Suppressor macrophage treated with lipopolysaccharide for 1 hour (primary cell): ENCODE results near the gene PCDHGC4.

Experiments used
- DNase-seq, 3 donors: peaks; one replicate each; pipeline ENCODE4 v3.0.0-alpha.2; 2020 to 2022

The PCDHGC4 gene

GRCh38 chr5:141490771-141491170, 5.9 kb downstream of the PCDHGC4 start:
- no peak for DNase-seq

DNA sequence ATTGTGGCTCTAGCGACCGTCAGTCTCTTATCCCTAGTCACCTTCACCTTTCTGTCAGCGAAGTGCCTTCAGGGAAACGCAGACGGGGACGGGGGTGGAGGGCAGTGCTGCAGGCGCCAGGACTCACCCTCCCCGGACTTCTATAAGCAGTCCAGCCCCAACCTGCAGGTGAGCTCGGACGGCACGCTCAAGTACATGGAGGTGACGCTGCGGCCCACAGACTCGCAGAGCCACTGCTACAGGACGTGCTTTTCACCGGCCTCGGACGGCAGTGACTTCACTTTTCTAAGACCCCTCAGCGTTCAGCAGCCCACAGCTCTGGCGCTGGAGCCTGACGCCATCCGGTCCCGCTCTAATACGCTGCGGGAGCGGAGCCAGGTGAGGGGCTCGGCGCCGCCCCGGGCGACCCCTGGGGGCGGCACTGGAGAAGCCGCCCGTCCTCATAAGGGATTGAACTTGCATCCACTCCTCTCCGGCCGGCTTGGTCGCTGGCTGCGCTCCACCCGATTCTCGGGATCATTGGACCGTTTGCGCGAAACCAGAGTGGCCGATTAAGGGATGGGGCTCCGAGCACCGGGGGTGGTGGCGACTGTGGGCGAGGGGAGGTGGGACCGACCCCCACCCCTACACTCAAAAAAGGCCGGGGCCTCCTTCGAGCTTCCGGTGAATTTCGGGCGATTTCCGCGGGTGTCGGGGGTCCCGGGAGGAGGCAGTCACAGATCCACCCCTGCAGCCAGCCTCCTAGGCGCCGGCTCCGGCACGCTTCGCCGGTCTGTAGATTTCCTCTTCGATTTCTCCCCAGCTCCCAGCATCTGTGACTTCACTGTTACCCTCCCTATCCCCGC, 6.7 kb downstream of the PCDHGC4 start:
- DNase-seq = no peak

DNA sequence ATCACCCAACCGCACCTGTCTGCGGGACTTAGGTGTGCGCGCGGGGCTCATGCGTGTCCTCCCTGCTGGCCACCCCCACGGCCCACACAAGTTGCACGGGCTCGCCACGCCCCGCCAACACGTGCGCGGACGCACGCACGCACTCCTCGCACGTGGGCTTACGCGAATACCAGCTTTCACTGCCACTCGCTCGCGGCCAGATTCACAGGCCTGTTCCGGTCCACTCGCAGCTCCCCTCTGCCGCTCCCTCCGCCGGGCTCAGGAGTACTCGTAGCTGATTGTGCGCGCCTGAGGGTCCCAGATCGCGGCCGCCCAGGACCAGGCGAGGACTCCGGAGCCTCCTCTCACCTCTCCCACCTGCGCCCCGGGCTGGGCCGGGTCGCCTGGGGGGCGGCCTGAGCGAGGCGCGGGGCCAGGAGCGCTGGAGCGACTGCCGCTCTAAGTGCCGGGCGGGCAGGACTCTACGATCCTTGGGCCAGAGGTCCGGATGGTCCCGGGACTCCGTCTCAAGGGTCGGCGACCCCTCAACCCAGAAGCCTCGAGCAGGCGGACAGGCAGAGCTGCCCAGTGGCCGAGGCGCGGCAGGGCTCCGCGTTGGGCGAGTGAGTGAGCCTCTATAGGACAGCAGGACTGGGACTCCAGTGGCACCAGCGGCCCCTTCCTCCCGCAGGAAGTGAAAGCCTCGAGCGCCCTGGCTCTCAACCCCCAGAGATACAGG, 7.5 kb downstream of the PCDHGC4 start:
- DNase-seq = peak in 2 of 3 donors; percentile 30 to 55

DNA sequence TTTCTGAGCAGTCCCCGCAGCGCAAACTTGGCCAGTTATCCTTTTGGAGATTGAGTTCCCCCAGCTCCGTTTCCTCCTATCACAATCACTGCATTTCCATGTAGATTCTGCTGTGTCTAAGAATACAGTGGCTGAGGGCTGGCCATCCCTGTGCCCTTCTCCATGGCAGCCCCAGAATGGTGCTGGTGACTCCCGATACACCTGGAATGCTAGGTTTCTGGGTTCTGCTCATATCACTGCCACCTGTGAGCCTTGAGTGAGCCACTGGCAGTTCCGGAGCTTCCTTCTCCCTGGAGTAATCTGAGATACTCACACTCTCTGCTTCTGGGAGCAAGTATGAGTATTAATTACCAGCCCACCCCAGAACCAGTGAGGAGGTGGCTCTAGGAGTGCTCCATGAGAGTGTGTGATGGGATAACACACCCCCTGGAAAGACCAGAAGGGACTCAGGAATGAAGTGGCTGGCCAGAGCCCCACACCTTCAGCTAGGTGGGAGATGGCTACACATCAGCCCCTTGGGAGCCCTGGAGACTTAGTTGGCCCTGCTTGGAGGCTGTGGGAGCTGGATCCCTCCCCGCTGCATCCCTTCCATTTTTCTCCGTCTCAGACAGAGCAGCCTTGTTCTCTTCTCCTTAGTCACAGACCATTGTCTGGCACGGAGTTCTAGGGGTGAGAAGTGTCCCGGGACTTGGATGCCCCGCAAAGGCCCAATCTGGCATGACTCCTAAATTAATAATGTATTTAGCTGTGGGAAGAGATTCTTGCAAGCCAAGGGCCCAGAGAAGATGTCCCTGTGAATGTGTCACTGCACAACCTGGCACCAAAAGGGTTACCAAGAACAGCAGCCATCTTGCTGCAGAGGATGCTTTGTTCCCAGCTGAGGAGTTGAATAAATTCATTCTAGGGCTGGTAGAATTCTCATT, 8.9 kb downstream of the PCDHGC4 start:
- no peak for DNase-seq

DNA sequence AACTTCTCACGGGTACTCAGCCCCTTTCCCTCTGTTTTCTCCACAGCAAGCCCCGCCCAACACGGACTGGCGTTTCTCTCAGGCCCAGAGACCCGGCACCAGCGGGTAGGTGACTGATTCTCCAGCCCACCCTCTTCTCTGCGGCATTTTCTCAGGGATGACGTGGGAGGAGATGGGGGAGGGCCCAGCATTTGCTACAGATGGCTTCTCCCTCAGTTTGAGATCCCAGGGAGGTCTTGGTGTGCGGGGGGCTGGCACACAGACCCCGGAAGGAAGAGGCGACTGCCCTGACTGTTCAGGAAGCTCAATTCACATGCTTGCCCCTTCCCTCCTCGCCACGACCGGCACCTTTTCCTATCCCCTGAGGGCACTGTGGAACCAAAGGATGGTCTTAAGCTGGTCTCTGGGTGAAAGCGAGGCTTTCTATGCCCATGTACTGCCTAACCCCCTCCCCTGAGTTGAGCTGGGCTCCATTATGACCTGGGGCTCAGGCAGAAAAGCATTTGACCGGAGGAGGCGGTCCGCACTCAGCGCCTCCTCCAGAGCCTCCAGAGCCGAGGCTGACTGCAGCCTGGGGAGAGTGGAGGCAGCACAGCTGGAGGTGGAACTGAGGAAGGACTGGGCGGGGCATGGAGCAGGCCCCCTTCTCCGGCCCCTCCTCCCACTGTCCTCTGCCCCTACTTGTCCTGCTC, 10.1 kb downstream of the PCDHGC4 start:
- no peak for DNase-seq

DNA sequence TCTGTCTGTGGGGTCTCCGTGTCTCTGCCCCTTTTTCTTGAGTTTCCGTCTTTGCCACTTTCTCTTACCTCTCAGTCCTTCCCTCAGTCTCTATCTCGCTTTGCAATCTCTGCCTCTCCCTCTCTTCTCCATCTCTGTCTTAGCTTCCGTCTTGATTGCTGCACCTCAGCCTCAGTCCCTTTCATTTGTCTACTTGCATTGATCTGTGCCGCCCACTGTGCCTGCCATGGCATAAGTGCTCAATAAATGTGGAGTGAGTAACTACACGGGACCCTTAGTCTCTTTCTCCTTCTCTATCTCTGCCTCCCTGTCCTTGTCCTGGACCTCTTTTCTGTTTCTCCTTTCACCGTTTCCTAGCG, 10.6 kb downstream of the PCDHGC4 start:
- no peak for DNase-seq

- DNase-seq = no peak
Observed at GRCh38 chr5:141496038-141496437, 11.2 kb downstream of the PCDHGC4 start.

- DNase-seq = no peak
Observed at GRCh38 chr5:141501761-141502160, 16.9 kb downstream of the PCDHGC4 start.

DNA sequence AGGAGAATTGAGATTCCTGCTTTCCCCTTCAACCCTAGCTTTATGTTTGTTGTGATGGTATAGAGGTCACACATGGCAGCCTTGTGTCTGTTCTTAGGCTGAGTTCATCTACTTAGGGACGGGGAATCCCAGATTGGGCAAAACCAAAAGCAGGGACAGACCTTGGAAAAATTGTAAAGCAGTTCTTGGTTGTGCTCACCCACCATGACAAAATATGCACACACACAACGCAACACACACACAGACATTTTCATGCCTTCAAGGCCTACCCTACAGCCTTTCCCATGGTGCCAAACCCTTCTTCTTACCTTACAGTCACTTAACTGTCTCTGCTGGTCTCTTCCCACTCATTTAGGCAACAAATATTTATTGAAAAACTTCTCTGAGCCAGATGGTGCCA, 18.9 kb downstream of the PCDHGC4 start:
- DNase-seq = peak in 1 of 3 donors; percentile 28

GRCh38 chr5:141504216-141504615, 19.4 kb downstream of the PCDHGC4 start:
- DNase-seq = no peak

- DNase-seq = no peak
Observed at GRCh38 chr5:141506381-141507155, 21.7 kb downstream of the PCDHGC4 start.

GRCh38 chr5:141507387-141508091, 22.7 kb downstream of the PCDHGC4 start:
- DNase-seq = no peak

DNA sequence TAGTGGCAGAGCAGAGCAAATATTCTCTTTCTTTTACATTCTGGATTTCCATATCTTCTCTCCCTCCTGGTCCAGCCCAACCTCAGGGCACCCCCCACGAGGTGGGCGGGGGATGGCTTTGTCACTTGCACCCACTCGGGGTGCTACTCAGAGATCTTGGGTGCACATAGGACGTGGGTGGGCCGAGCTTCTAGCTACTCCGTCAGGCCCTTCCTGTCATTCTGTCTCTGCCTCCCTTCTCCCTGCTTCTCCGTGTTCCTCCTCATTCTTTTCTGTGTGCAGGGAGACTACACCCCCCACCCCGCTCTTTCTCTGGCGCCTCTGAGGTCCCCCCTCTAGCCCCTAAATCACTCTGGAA, 23.6 kb downstream of the PCDHGC4 start:
- peak; percentile 66 to 79 (median 67) for DNase-seq

DNA sequence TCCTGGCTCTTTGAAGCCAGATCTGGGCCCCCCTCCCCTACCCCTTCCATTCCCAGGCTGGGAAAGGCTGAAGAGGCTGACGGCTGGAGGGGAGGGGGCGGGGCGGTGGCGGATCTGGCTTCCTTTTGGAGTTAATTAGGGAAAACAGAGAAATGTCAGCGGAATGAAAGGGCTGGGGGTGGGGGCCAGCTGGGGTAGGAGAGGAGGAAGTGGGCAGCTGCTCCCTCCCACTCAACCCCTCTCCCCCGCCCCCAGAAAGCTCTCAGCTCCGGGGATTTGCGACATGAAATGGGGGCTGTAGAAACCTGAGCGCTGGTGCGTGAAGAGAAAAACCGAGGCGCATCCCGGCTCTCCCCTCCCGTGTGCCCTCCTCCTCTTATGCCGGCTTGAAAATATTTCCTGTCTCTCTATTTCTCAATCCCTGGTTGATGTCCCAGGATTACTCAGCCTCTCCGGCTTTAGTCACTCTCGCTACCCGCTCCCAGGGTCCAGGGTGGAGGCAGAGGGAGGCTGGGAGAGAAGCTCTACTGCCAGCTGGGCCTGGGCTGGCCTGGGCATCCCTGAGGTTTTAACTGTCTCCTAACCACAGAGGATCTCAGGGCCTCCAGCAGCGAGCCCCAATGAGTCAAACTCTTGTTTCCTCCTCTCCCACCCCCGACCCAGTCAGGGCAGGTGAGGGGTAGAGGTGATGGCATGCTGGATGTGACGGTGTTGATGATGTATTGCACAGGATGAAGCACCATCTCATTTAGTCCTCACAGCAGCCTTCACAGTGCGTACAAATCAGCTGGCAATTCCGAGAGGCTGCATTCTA, 24.2 kb downstream of the PCDHGC4 start:
- peak; percentile 80 to 84 (median 84) for DNase-seq

DNA sequence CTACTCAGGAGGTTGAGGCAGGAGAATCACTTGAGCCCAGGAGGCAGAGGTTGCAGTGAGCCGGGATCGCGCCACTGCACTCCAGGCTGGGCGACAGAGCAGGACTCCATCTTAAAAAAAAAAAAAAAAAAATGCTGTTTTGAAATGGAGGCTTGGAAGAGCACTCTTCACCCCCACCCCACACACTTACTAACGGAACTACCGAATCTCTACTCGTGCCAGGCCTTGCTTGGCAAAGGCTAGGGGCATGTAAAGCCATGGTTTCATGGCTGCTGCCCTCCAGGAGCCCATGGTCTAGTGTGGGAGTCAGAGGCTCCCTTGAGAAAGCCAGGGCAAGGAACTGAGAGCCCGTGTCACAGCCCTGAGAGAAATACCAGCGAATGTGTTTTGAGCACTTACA, 25.3 kb downstream of the PCDHGC4 start:
- DNase-seq = no peak

GRCh38 chr5:141510850-141511601, 26.2 kb downstream of the PCDHGC4 start:
- no peak for DNase-seq

- DNase-seq = no peak
Observed at GRCh38 chr5:141511771-141512325, 27.0 kb downstream of the PCDHGC4 start.

DNA sequence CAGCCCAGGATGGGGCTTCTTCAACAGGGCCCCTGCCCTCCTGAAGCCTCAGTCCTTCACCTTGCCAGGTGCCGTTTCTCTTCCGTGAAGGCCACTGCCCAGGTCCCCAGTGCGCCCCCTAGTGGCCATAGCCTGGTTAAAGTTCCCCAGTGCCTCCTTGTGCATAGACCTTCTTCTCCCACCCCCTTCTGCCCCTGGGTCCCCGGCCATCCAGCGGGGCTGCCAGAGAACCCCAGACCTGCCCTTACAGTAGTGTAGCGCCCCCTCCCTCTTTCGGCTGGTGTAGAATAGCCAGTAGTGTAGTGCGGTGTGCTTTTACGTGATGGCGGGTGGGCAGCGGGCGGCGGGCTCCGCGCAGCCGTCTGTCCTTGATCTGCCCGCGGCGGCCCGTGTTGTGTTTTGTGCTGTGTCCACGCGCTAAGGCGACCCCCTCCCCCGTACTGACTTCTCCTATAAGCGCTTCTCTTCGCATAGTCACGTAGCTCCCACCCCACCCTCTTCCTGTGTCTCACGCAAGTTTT, 27.6 kb downstream of the PCDHGC4 start:
- DNase-seq = peak; percentile 67 to 91 (median 73)
